ENCODE measurements around the gene LYPLAL1. TPM values are rescaled to one million over a fixed set of nuclear protein-coding genes. Genes with fewer than 3 reads are reported as not detected.

Gene LYPLAL1
- total RNA-seq, 1 donor from 2014 or later, result 11.1 TPM

DNA sequence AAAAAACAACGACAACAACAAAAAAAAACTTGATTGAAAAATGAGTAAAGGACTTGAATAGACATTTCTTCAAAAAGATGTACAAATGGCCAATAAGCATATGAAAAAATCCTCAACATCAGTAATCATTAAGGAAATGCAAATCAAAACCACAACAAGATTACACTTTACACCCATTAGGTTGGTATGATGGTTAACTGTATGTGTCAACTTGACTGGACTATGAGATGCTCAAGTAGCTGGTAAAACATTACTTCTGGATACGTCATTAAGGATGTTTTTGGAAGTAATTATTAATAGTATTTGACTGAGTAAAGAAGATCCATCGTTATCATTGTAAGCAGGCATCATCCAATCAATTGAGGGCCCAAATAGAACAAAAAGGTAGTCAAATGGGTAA is 34.9 kb upstream of the LYPLAL1 start:
- TF ChIP-seq, protein P1, sequence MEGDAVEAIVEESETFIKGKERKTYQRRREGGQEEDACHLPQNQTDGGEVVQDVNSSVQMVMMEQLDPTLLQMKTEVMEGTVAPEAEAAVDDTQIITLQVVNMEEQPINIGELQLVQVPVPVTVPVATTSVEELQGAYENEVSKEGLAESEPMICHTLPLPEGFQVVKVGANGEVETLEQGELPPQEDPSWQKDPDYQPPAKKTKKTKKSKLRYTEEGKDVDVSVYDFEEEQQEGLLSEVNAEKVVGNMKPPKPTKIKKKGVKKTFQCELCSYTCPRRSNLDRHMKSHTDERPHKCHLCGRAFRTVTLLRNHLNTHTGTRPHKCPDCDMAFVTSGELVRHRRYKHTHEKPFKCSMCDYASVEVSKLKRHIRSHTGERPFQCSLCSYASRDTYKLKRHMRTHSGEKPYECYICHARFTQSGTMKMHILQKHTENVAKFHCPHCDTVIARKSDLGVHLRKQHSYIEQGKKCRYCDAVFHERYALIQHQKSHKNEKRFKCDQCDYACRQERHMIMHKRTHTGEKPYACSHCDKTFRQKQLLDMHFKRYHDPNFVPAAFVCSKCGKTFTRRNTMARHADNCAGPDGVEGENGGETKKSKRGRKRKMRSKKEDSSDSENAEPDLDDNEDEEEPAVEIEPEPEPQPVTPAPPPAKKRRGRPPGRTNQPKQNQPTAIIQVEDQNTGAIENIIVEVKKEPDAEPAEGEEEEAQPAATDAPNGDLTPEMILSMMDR (conservative IDR thresholded peaks at IDR 0.05; ENCODE audit: low read depth, low read length), result no peak
- peak; percentile 25 for DNase-seq (ENCODE audit: low read depth)
- no peak overlapping the region for H3K4me3 ChIP-seq (ENCODE audit: low read depth, low read length)

DNA sequence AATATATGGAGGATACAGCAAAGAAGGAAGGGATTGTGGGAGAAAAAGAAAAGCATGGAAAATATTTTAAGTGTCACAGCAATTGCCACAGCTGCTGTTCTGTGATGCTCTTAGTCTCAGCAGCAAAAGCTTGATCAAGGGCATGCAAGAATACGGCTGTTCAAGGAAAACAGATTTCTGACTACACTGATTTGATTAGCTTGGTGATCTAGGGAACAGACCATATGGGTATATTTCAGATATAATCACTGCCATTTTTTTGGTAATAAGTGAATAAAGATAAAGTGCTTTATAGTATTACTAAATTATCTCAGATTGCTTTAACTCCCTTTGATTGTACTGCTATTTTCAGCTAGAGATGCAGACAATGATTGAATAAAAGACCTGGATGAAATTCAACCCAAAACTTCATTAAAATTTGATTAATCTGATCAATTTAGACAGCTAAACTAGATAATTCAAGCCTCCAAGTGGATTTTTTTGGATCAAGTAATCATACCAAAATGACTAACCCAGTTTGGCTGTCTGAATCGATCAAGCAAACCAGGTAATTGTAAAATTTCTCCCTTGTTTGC is 33.3 kb upstream of the LYPLAL1 start:
- TF ChIP-seq, protein P1 (conservative IDR thresholded peaks at IDR 0.05; ENCODE audit: low read depth, low read length), result no peak
- DNase-seq (ENCODE audit: low read depth), result no peak
- H3K4me3 ChIP-seq (ENCODE audit: low read depth, low read length), result no peak overlapping the region

DNA sequence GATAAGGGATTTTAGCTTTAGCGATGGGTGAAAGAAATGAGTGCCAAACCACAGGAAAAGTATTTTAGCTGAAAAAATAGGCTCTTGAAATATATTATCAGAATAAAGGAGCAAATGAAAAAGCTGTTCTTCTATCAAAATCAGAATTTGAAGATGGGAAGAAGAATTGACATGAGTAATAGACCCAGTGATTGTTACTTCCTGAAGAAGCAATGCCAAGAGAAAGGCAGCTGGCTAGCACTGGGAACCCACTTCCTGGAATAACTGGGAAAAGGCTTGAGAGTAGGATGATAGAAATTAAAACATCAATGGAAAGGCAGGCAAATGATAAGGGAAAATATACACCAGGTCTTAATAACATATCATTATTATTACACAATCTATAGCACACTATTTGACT is 29.9 kb upstream of the LYPLAL1 start:
- TF ChIP-seq, protein P1 (conservative IDR thresholded peaks at IDR 0.05; ENCODE audit: low read depth, low read length), result no peak
- no peak for DNase-seq (ENCODE audit: low read depth)
- H3K4me3 ChIP-seq (ENCODE audit: low read depth, low read length), result no peak overlapping the region

DNA sequence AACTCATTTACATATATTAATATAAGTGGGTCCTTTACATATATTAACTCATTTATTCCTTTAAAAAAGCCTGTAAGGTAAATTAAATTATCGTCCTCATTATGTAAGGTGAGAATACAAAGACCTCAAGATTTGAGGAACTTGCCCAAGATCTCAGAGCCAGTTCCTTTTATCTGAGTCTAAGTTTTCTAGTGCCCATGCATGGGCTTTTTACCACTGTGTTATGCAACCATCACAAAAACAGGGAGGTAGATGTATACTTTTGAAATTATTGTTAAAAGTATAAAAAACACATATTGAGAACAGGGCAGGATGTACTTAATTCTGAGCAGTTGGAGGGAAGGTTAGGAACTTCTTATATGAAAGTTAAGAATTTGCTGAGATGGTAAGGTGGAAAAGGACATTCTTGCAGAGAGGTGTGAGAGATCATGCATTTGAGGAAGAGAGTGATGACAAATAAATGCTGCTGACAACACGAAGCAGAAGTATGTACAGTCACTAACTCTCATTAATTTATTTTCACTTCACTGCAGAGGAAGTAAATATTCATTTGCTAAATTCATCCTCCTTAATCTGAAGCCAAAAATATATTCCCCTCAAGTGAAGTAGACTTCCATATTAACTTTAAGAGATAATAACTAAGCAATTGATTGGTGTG is 28.9 kb upstream of the LYPLAL1 start:
- no peak overlapping the region for H3K4me3 ChIP-seq (ENCODE audit: low read depth, low read length)
- no peak for DNase-seq (ENCODE audit: low read depth)
- TF ChIP-seq, protein P1 (conservative IDR thresholded peaks at IDR 0.05; ENCODE audit: low read depth, low read length), result no peak

DNA sequence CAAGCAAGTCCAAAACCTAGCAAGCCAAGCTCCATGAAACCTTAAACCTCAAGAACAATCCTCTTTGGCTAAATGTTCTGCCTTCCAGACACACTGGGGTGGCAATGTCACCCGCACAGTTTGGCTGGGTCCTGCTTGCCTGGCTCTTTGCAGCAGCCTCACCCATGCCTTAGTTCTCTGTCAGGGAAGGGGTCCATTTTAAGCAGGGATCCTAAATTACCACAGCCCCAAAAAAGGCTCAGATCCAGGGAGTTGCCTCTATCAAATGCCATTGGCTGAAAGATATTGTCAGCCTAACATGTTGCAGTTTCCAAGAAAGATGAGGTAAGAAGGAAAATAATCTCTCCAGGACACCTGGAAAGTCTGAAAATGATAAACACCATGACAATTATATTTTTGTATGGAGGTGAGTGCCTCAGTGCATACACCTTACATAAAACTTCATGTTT is 26.1 kb upstream of the LYPLAL1 start:
- DNase-seq (ENCODE audit: low read depth), result no peak
- H3K4me3 ChIP-seq (ENCODE audit: low read depth, low read length), result no peak overlapping the region
- TF ChIP-seq, protein P1 (conservative IDR thresholded peaks at IDR 0.05; ENCODE audit: low read depth, low read length), result no peak

DNA sequence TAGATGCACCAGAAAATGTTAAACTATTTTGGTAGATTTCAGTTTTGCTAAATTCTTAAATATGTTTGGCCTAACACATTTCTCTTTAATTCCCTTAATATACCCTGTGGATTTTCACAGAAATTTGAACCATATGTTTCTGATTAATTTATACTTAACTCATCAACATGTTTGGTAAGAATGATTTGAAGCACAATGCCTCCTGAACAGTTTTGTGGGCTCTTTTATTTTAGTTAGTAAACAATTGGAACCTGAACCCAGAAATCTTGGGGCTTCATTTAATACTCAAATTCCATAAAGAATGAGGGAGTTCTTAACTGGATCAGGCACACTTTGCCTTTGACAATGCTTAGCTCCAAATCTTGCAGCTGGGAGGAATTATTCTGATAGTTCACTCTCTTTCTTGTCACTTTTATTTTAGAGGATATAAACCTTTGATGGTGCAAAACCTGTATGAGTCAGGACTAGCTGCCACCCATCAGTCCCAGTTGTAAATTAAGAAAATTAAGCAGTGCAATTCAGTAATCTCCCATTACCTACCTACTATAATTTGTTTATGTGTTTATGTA is 24.6 kb upstream of the LYPLAL1 start:
- TF ChIP-seq, protein P1 (conservative IDR thresholded peaks at IDR 0.05; ENCODE audit: low read depth, low read length), result no peak
- DNase-seq (ENCODE audit: low read depth), result no peak

More for the DNA sequence above, 24.6 kb upstream of the LYPLAL1 start:
- H3K4me3 ChIP-seq (ENCODE audit: low read depth, low read length), result no peak overlapping the region
